HG03045 (cell line): Measurements from ENCODE around the gene GMDS.
A peak's percentile ranks its signal among the peaks of the same experiment; 100 is the strongest.

Experiments used
- ATAC-seq: cut with Tn5 transposase; IDR thresholded peaks from one replicate; pipeline ENCODE4 v1.9.1; 2021; ENCODE audit warnings: mild to moderate bottlenecking, moderate library complexity; ENCODE audit not compliant: unreplicated experiment

GMDS gene

GRCh38 chr6:1639430-1639829 is 606.0 kb downstream of the GMDS start:
- no peak for ATAC-seq

- no peak for ATAC-seq
Measured at GRCh38 chr6:1636971-1637871, 608.2 kb downstream of the GMDS start.

GRCh38 chr6:1636272-1636825 is 609.1 kb downstream of the GMDS start:
- ATAC-seq: no peak

- ATAC-seq: no peak
Measured at GRCh38 chr6:1635305-1636010, 609.9 kb downstream of the GMDS start.

GRCh38 chr6:1634081-1634480 is 611.3 kb downstream of the GMDS start:
- ATAC-seq: no peak

GRCh38 chr6:1633366-1634021 is 611.9 kb downstream of the GMDS start:
- ATAC-seq: no peak

GRCh38 chr6:1631251-1631650 is 614.2 kb downstream of the GMDS start:
- ATAC-seq: no peak

- ATAC-seq: no peak
Measured at GRCh38 chr6:1630771-1631217, 614.6 kb downstream of the GMDS start.

- ATAC-seq: no peak
Measured at GRCh38 chr6:1630212-1630770, 615.1 kb downstream of the GMDS start.

- ATAC-seq: no peak
Measured at GRCh38 chr6:1629316-1629715, 616.1 kb downstream of the GMDS start.

- ATAC-seq: no peak
Measured at GRCh38 chr6:1627827-1628560, 617.4 kb downstream of the GMDS start.

- no peak for ATAC-seq
Measured at GRCh38 chr6:1626481-1626880, 618.9 kb downstream of the GMDS start.

- ATAC-seq: no peak
Measured at GRCh38 chr6:1625794-1626435, 619.5 kb downstream of the GMDS start.

GRCh38 chr6:1624851-1625781 is 620.3 kb downstream of the GMDS start:
- no peak for ATAC-seq

GRCh38 chr6:1624058-1624850 is 621.2 kb downstream of the GMDS start:
- peak; percentile 42 for ATAC-seq

- no peak for ATAC-seq
Measured at GRCh38 chr6:1623769-1624057, 621.7 kb downstream of the GMDS start.

- no peak for ATAC-seq
Measured at GRCh38 chr6:1622851-1623768, 622.3 kb downstream of the GMDS start.
